Gastrocnemius medialis (tissue), 4 donors: ENCODE measurements around the gene SRP14. TPM values are rescaled to one million over a fixed set of nuclear protein-coding genes. Genes with fewer than 3 reads are reported as not detected.

Experiments
- ATAC-seq, 2 donors: fragments of 150-250 bp; one replicate each; pipeline ENCODE4 v1.9.1; 2016
- DNase-seq, 2 donors: peaks; one replicate each; pipeline ENCODE4 v3.0.0-alpha.2; 2019
- H3K27ac ChIP-seq, 4 donors: fragments of 200-600 bp; sonication (generic); 1 replicate in 1 of 4; 2 replicates in 3 of 4; pipeline ENCODE4 v1.5.1; 2016 to 2018; ENCODE audit warnings: mild to moderate bottlenecking in 2 of 4, moderate library complexity in 1 of 4
- H3K27me3 ChIP-seq, 3 donors: fragments of 200-600 bp; sonication (generic) in 2 of 3; 1 replicate in 1 of 3; 2 replicates in 2 of 3; pipeline versions ENCODE4 v1.5.1 to v1.6.0; 2016 to 2019; ENCODE audit warnings: mild to moderate bottlenecking in 1 of 3, moderate library complexity in 1 of 3
- H3K36me3 ChIP-seq, 2 donors: fragments of 200-600 bp; sonication (generic) in 1 of 2; one replicate each; pipeline ENCODE4 v1.5.1; 2017 to 2018
- H3K4me1 ChIP-seq, 2 donors: fragments of 200-600 bp; sonication (generic) in 1 of 2; one replicate each; pipeline ENCODE4 v1.5.1; 2016 to 2017; ENCODE audit warnings: mild to moderate bottlenecking in 2 of 2
- H3K4me3 ChIP-seq, 4 donors: fragments of 200-600 bp; sonication (generic) in 3 of 4; 1 replicate in 1 of 4; 2 replicates in 3 of 4; pipeline ENCODE4 v1.5.1; 2016 to 2019; ENCODE audit warnings: mild to moderate bottlenecking in 2 of 4
- H3K9me3 ChIP-seq, 3 donors: fragments of 200-600 bp; sonication (generic) in 2 of 3; 1 replicate in 1 of 3; 2 replicates in 2 of 3; pipeline ENCODE4 v1.5.1; 2016 to 2019
- CTCF ChIP-seq, 5 experiments: fragments of 450-650 bp in 3 of 5; fragments of 200-600 bp in 2 of 5; sonication (generic) in 2 of 5; IDR thresholded peaks in 4 of 5; conservative IDR thresholded peaks in 1 of 5; 1 replicate in 4 of 5; 2 replicates in 1 of 5; pipeline ENCODE4 v1.5.1; 2016 to 2019; ENCODE audit warnings: antibody characterized with exemption in 5 of 5, mild to moderate bottlenecking in 3 of 5, moderate library complexity in 3 of 5
- POLR2A ChIP-seq, 2 donors: fragments of 450-650 bp; IDR thresholded peaks; one replicate each; pipeline ENCODE4 v1.6.1; 2017; ENCODE audit warnings: antibody characterized with exemption in 2 of 2, mild to moderate bottlenecking in 2 of 2, moderate library complexity in 2 of 2
- in situ Hi-C, 4 donors: fragments of 200-750 bp; cut with MboI; loops; one replicate each; pipeline versions ENCODE4 v1.15.0 to v1.8.0; 2017; ENCODE audit warnings: low sequenced_read_pairs in 4 of 4
- intact Hi-C: fragments of 100-400 bp; cut with DNase I; formaldehyde crosslinking; loops from one replicate; pipeline ENCODE4 v1.15.1; 2023; ENCODE audit warnings: low total_unique reads
- total RNA-seq, 4 donors: library from RNA; depleted of rRNA; stranded (reverse); fragments of >200 nt; gene quantifications; one replicate each; pipeline versions ENCODE4 v1.1.0 to v1.2.3, GENCODE V29; 2016

The SRP14 gene
- total RNA-seq, 4 donors from 2014 or later, result 180 to 244 (median 208) TPM

- in situ Hi-C loops (no loop called here), intact Hi-C loops (loop anchor here (2.0 kb wide), 1 partner anchor 83 kb away; no protein-coding TSS in a partner anchor)
- H3K4me3 ChIP-seq, result no peak overlapping the region
- DNase-seq (no peak), ATAC-seq (no peak)
- H3K9me3 ChIP-seq, result no peaks in the 10 kb centered on the region
- peak overlapping the region in 1 of 4 donors; percentile 88 for H3K27ac ChIP-seq
- no peak for TF ChIP-seq POLR2A (IDR thresholded peaks at IDR 0.05)
- peaks cover 27 to 44% of the 10 kb centered on the region in 2 donors for H3K4me1 ChIP-seq
- H3K36me3 ChIP-seq, result no peaks in the 10 kb centered on the region
- H3K27me3 ChIP-seq, result no peaks in the 10 kb centered on the region
Observed at GRCh38 chr15:40067921-40068624, 29.1 kb upstream of the SRP14 start.

- Histone ChIP-seq H3K4me3 (no peak overlapping the region), H3K27me3 (no peaks in the 10 kb centered on the region), H3K4me1 (peaks cover 27 to 43% of the 10 kb centered on the region in 2 donors), H3K36me3 (no peaks in the 10 kb centered on the region), H3K27ac (no peak overlapping the region), H3K9me3 (no peaks in the 10 kb centered on the region)
- no peak for TF ChIP-seq POLR2A (IDR thresholded peaks at IDR 0.05)
- TF ChIP-seq CTCF (IDR thresholded peaks at IDR 0.05 in 4 of 5, conservative IDR thresholded peaks at IDR 0.05 in 1 of 5), result no peak
- in situ Hi-C loops (no loop called here), intact Hi-C loops (no loop called here)
- DNase-seq, result peak in 1 of 2 donors; percentile 2
- ATAC-seq, result no peak
Observed at GRCh38 chr15:40066589-40066988, 27.6 kb upstream of the SRP14 start.

- no peak for TF ChIP-seq CTCF (IDR thresholded peaks at IDR 0.05 in 4 of 5, conservative IDR thresholded peaks at IDR 0.05 in 1 of 5)
- no peak for TF ChIP-seq POLR2A (IDR thresholded peaks at IDR 0.05)
- DNase-seq, result no peak
- no peaks in the 10 kb centered on the region for H3K9me3 ChIP-seq
- in situ Hi-C loops (no loop called here), intact Hi-C loops (no loop called here)
- no peak overlapping the region for H3K4me3 ChIP-seq
- H3K27me3 ChIP-seq, result no peaks in the 10 kb centered on the region
- peaks cover 24 to 42% of the 10 kb centered on the region in 2 donors for H3K4me1 ChIP-seq
- no peak for ATAC-seq
- H3K27ac ChIP-seq, result no peak overlapping the region
- H3K36me3 ChIP-seq, result no peaks in the 10 kb centered on the region
Observed at GRCh38 chr15:40065166-40065565, 26.2 kb upstream of the SRP14 start.

GRCh38 chr15:40064231-40064894, 25.4 kb upstream of the SRP14 start:
- in situ Hi-C loops, result loop anchor here in 1 of 4 donors (5.0 kb wide), 1 partner anchor 53 kb away; no protein-coding TSS in a partner anchor
- no peak overlapping the region for H3K4me3 ChIP-seq
- H3K36me3 ChIP-seq, result no peaks in the 10 kb centered on the region
- H3K27ac ChIP-seq, result peak overlapping the region; percentile 73 to 79 (median 79)
- ATAC-seq, result no peak
- peaks cover 16 to 34% of the 10 kb centered on the region in 2 donors for H3K4me1 ChIP-seq
- intact Hi-C loops, result no loop called here
- H3K27me3 ChIP-seq, result no peaks in the 10 kb centered on the region
- no peak for DNase-seq
- H3K9me3 ChIP-seq, result no peaks in the 10 kb centered on the region
- TF ChIP-seq CTCF (IDR thresholded peaks at IDR 0.05 in 4 of 5, conservative IDR thresholded peaks at IDR 0.05 in 1 of 5) (no peak), POLR2A (IDR thresholded peaks at IDR 0.05) (no peak)

- in situ Hi-C loops (loop anchor here in 1 of 4 donors (5.0 kb wide), 1 partner anchor 54 kb away; no protein-coding TSS in a partner anchor), intact Hi-C loops (loop anchor here (2.0 kb wide), 1 partner anchor 39 kb away; no protein-coding TSS in a partner anchor)
- H3K27me3 ChIP-seq, result no peaks in the 10 kb centered on the region
- H3K4me3 ChIP-seq, result no peak overlapping the region
- H3K27ac ChIP-seq, result peak overlapping the region; percentile 73 to 79 (median 79)
- H3K9me3 ChIP-seq, result no peaks in the 10 kb centered on the region
- H3K4me1 ChIP-seq, result peaks cover 8 to 30% of the 10 kb centered on the region in 2 donors
- peak; percentile 88 to 93 for ATAC-seq
- no peaks in the 10 kb centered on the region for H3K36me3 ChIP-seq
- TF ChIP-seq POLR2A (IDR thresholded peaks at IDR 0.05) (no peak), CTCF (IDR thresholded peaks at IDR 0.05 in 4 of 5, conservative IDR thresholded peaks at IDR 0.05 in 1 of 5) (no peak)
- peak; percentile 79 to 81 for DNase-seq
Observed at GRCh38 chr15:40063563-40064011, 24.6 kb upstream of the SRP14 start.
